Endodermal cell (in vitro differentiated cells): Measurements from ENCODE around the gene PROSER2. TPM values are rescaled to one million over a fixed set of nuclear protein-coding genes. Genes with fewer than 3 reads are reported as not detected.
A peak's percentile ranks its signal among the peaks of the same experiment; 100 is the strongest.

ENCODE experiments used
- DNase-seq: peaks from one replicate; pipeline ENCODE4 v3.0.0-alpha.2; 2017
- H3K27ac ChIP-seq: 2 replicates; pipeline ENCODE4 v1.5.1; 2013; ENCODE audit warnings: mild to moderate bottlenecking, low read depth, low read length, moderate library complexity
- H3K27me3 ChIP-seq: 2 replicates; pipeline ENCODE4 v1.6.1; 2013; ENCODE audit warnings: mild to moderate bottlenecking, low read length, moderate library complexity; ENCODE audit not compliant: insufficient read depth, control insufficient read depth, poor library complexity, severe bottlenecking
- H3K36me3 ChIP-seq: 2 replicates; pipeline ENCODE4 v1.7.0; 2013; ENCODE audit warnings: mild to moderate bottlenecking, low read length, moderate library complexity; ENCODE audit not compliant: control insufficient read depth, insufficient read depth
- H3K4me1 ChIP-seq: one replicate; pipeline ENCODE4 v1.7.0; 2013; ENCODE audit warnings: low read length; ENCODE audit not compliant: control insufficient read depth, insufficient read depth
- H3K4me3 ChIP-seq: 2 replicates; pipeline ENCODE4 v1.5.1; 2013; ENCODE audit warnings: mild to moderate bottlenecking, low read length, moderate library complexity
- H3K9ac ChIP-seq: 2 replicates; pipeline ENCODE4 v1.6.1; 2013; ENCODE audit warnings: mild to moderate bottlenecking, low read length, moderate library complexity; ENCODE audit not compliant: poor library complexity, severe bottlenecking; ENCODE audit errors: extremely low read depth
- H3K9me3 ChIP-seq: 2 replicates; pipeline ENCODE4 v1.6.1; 2013; ENCODE audit warnings: mild to moderate bottlenecking, low read length, moderate library complexity; ENCODE audit not compliant: control insufficient read depth
- H3K27ac Mint-ChIP-seq: 2 replicates; pipeline ENCODE4 v1.8.0; 2020; ENCODE audit warnings: mixed read lengths
- H3K27me3 Mint-ChIP-seq: 2 replicates; pipeline ENCODE4 v1.8.0; 2021; ENCODE audit warnings: mild to moderate bottlenecking, mixed read lengths; ENCODE audit not compliant: insufficient read depth
- H3K36me3 Mint-ChIP-seq: 2 replicates; pipeline ENCODE4 v1.8.0; 2020; ENCODE audit warnings: low read depth, mixed read lengths
- H3K4me1 Mint-ChIP-seq: 2 replicates; pipeline ENCODE4 v1.8.0; 2020; ENCODE audit warnings: mixed read lengths
- H3K4me3 Mint-ChIP-seq: 2 replicates; pipeline ENCODE4 v1.8.0; 2020; ENCODE audit warnings: mild to moderate bottlenecking, moderate library complexity, mixed read lengths
- H3K9me3 Mint-ChIP-seq: 2 replicates; pipeline ENCODE4 v1.8.0; 2020; ENCODE audit warnings: mild to moderate bottlenecking, mixed read lengths
- CTCF ChIP-seq: fragments of 200-600 bp; sonication (generic); conservative IDR thresholded peaks from 2 replicates; pipeline ENCODE4 v1.5.0; 2021; ENCODE audit warnings: antibody characterized with exemption, mild to moderate bottlenecking
- WGBS, 2 experiments: methylation state at CpG; one replicate each; pipeline versions ENCODE4 v1.1.5 to v1.1.7; 2013; ENCODE audit warnings: missing lambda C conversion rate in 2 of 2, mixed read lengths in 1 of 2; ENCODE audit not compliant: insufficient coverage in 1 of 2, insufficient read length in 1 of 2; 5-methylcytosine and 5-hydroxymethylcytosine counted together
- total RNA-seq, 2 donors: library from RNA; stranded (reverse); fragmentation: NEBNext Ultra II Directional in 1 of 2; extraction: Animal tissue kit (Norgen Biotek cat#: 25700) in 1 of 2; gene quantifications; 2 replicates in 1 of 2; 3 replicates in 1 of 2; pipeline ENCODE4 v1.2.1, GENCODE V29; 2021

PROSER2 gene
- total RNA-seq, 2 donors from 2014 or later, result 13.2 to 18.9 TPM

GRCh38 chr10:11853468-11853867 is 30.3 kb downstream of the PROSER2 start:
- Mint-ChIP-seq H3K27me3 (no peaks in the 10 kb centered on the region), H3K36me3 (peaks cover 47% of the 10 kb centered on the region), H3K27ac (no peak overlapping the region), H3K4me1 (no peaks in the 10 kb centered on the region), H3K9me3 (no peaks in the 10 kb centered on the region), H3K4me3 (no peak overlapping the region)
- no peak overlapping the region for H3K4me3 ChIP-seq
- no peaks in the 10 kb centered on the region for H3K4me1 ChIP-seq
- no peaks in the 10 kb centered on the region for H3K9me3 ChIP-seq
- peak; percentile 78 for DNase-seq
- peak; percentile 69 for TF ChIP-seq CTCF
- no peak overlapping the region for H3K9ac ChIP-seq
- no peaks in the 10 kb centered on the region for H3K27me3 ChIP-seq
- WGBS, 2 experiments, result 97 to 98% methylated on average over 5 to 8 of the region's 11 CpGs
- H3K36me3 ChIP-seq, result peaks cover 27% of the 10 kb centered on the region
- H3K27ac ChIP-seq, result no peak overlapping the region

- Mint-ChIP-seq H3K9me3 (no peaks in the 10 kb centered on the region), H3K4me3 (no peak overlapping the region), H3K4me1 (no peaks in the 10 kb centered on the region), H3K36me3 (peaks cover 46% of the 10 kb centered on the region), H3K27ac (no peak overlapping the region), H3K27me3 (no peaks in the 10 kb centered on the region)
- Histone ChIP-seq H3K9ac (no peak overlapping the region), H3K27me3 (no peaks in the 10 kb centered on the region), H3K36me3 (peaks cover 27% of the 10 kb centered on the region), H3K4me3 (no peak overlapping the region), H3K9me3 (no peaks in the 10 kb centered on the region), H3K27ac (no peak overlapping the region), H3K4me1 (no peaks in the 10 kb centered on the region)
- WGBS, 2 experiments, result 91 to 96% methylated on average over 5 to 6 of the region's 6 CpGs
- no peak for TF ChIP-seq CTCF
- no peak for DNase-seq
Measured at GRCh38 chr10:11854301-11854700, 31.1 kb downstream of the PROSER2 start.

- H3K36me3 ChIP-seq, result peaks cover 27% of the 10 kb centered on the region
- H3K9me3 Mint-ChIP-seq, result no peaks in the 10 kb centered on the region
- 90 to 91% methylated on average over 15 to 17 of the region's 17 CpGs for WGBS, 2 experiments
Measured at GRCh38 chr10:11856089-11856488, 32.9 kb downstream of the PROSER2 start.

More at GRCh38 chr10:11856089-11856488, 32.9 kb downstream of the PROSER2 start:
- H3K9me3 ChIP-seq, result no peaks in the 10 kb centered on the region
- no peak overlapping the region for H3K4me3 ChIP-seq
- no peak overlapping the region for H3K27ac ChIP-seq
- TF ChIP-seq CTCF, result no peak
- no peaks in the 10 kb centered on the region for H3K27me3 ChIP-seq
- no peaks in the 10 kb centered on the region for H3K4me1 ChIP-seq
- no peaks in the 10 kb centered on the region for H3K27me3 Mint-ChIP-seq
- H3K4me1 Mint-ChIP-seq, result no peaks in the 10 kb centered on the region
- H3K36me3 Mint-ChIP-seq, result peaks cover 44% of the 10 kb centered on the region
- no peak overlapping the region for H3K4me3 Mint-ChIP-seq
- no peak overlapping the region for H3K27ac Mint-ChIP-seq
- no peak overlapping the region for H3K9ac ChIP-seq
- no peak for DNase-seq
